Neural progenitor cell (in vitro differentiated cells): ENCODE results near the gene KLHL29. TPM values are rescaled to one million over a fixed set of nuclear protein-coding genes. Genes with fewer than 3 reads are reported as not detected.
"Not testable (repeated sequence)": the region's sequence is repeated elsewhere in the genome, so short reads cannot be mapped to it uniquely, and the experiment has no call there.

ENCODE experiments used
- DNase-seq: peaks from one replicate; pipeline ENCODE4 v3.0.0-alpha.2; 2016; ENCODE audit warnings: low spot score
- H2AFZ ChIP-seq: fragments of 200-600 bp; sonication (generic); replicated peaks from 2 replicates; pipeline ENCODE4 v1.6.1; 2016; ENCODE audit warnings: antibody characterized with exemption
- H3F3A ChIP-seq: fragments of 200-600 bp; sonication (generic); 2 replicates; pipeline ENCODE4 v1.6.1; 2016; ENCODE audit warnings: antibody characterized with exemption, low read depth
- H3K27ac ChIP-seq: fragments of 200-600 bp; sonication (generic); 2 replicates; pipeline ENCODE4 v1.5.1; 2016; ENCODE audit warnings: mild to moderate bottlenecking
- H3K27me3 ChIP-seq: fragments of 200-600 bp; sonication (generic); 2 replicates; pipeline ENCODE4 v1.6.1; 2016; ENCODE audit warnings: mild to moderate bottlenecking, moderate library complexity
- H3K36me3 ChIP-seq: fragments of 200-600 bp; sonication (generic); 2 replicates; pipeline ENCODE4 v1.5.1; 2016
- H3K4me1 ChIP-seq: fragments of 200-600 bp; sonication (generic); 2 replicates; pipeline ENCODE4 v1.6.1; 2016; ENCODE audit warnings: mixed run types
- H3K4me2 ChIP-seq: fragments of 200-600 bp; sonication (generic); 2 replicates; pipeline ENCODE4 v1.6.1; 2016
- H3K4me3 ChIP-seq: fragments of 200-600 bp; sonication (generic); 2 replicates; pipeline ENCODE4 v1.5.1; 2016
- H3K79me2 ChIP-seq: fragments of 200-600 bp; sonication (generic); 2 replicates; pipeline ENCODE4 v1.6.1; 2016; ENCODE audit warnings: low read depth
- H3K9ac ChIP-seq: fragments of 200-600 bp; sonication (generic); 2 replicates; pipeline ENCODE4 v1.6.1; 2016
- H3K9me3 ChIP-seq: fragments of 200-600 bp; sonication (generic); 2 replicates; pipeline ENCODE4 v1.5.1; 2016; ENCODE audit warnings: low read depth
- H4K20me1 ChIP-seq: fragments of 200-600 bp; sonication (generic); 2 replicates; pipeline ENCODE4 v1.6.1; 2016; ENCODE audit warnings: low read depth
- H3K27ac Mint-ChIP-seq: 3 replicates; pipeline ENCODE4 v1.8.0; 2021; ENCODE audit warnings: mixed read lengths
- H3K27me3 Mint-ChIP-seq: 2 replicates; pipeline ENCODE4 v1.8.0; 2022; ENCODE audit warnings: low read depth, mild to moderate bottlenecking, inconsistent platforms, moderate library complexity, mixed read lengths; ENCODE audit not compliant: insufficient read depth
- H3K36me3 Mint-ChIP-seq: 3 replicates; pipeline ENCODE4 v1.8.0; 2021; ENCODE audit warnings: mixed read lengths
- H3K4me1 Mint-ChIP-seq: 3 replicates; pipeline ENCODE4 v1.8.0; 2021; ENCODE audit warnings: mixed read lengths
- H3K4me3 Mint-ChIP-seq: 3 replicates; pipeline ENCODE4 v1.8.0; 2021; ENCODE audit warnings: mild to moderate bottlenecking, moderate library complexity, mixed read lengths
- H3K9me3 Mint-ChIP-seq: 3 replicates; pipeline ENCODE4 v1.8.0; 2020; ENCODE audit warnings: mixed read lengths
- CTCF ChIP-seq: fragments of 200-600 bp; sonication (generic); IDR thresholded peaks from 2 replicates; pipeline ENCODE4 v1.5.1; 2017; ENCODE audit warnings: antibody characterized with exemption, mild to moderate bottlenecking
- EZH2 ChIP-seq: fragments of 200-600 bp; sonication (generic); IDR thresholded peaks from 2 replicates; pipeline ENCODE4 v1.6.1; 2017; ENCODE audit warnings: antibody characterized with exemption, mild to moderate bottlenecking, moderate library complexity
- EZH2phosphoT487 ChIP-seq: fragments of 200-600 bp; sonication (generic); IDR thresholded peaks from 2 replicates; pipeline ENCODE4 v1.6.1; 2017; ENCODE audit warnings: antibody characterized with exemption
- total RNA-seq: library from RNA; depleted of rRNA; stranded (reverse); fragments of >200 nt; gene quantifications from 2 replicates; pipeline ENCODE4 v1.2.3, GENCODE V29; 2015; ENCODE audit warnings: low replicate concordance

The KLHL29 gene
- total RNA-seq, 1 donor from 2014 or later: 1.6 TPM

DNA sequence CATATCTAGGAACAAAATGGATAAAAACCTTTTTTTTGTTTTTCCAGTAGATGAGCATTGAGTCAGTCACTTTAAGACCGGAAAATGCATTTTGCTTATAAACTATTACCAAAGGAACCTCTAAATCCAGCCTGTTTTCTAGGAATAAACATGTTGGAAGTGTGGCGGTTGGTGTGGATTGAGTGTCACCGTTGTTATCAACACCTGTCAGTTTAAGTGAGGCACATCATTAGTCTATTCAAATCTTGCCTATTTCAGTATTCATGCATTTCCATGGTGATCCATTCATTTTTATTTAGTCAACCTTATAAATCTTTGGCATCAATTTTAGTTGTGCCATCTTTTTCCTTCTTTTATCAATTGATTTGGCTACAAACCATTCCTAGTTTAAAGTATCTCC, 3.3 kb downstream of the KLHL29 start:
- Histone ChIP-seq H2AFZ (no peak overlapping the region), H3K27me3 (peaks cover 69% of the 10 kb centered on the region), H3K27ac (no peak overlapping the region), H3F3A (peaks cover 8% of the 10 kb centered on the region), H3K9ac (no peak overlapping the region), H3K4me1 (peaks cover 3% of the 10 kb centered on the region), H3K4me3 (no peak overlapping the region), H4K20me1 (peaks cover 20% of the 10 kb centered on the region), H3K79me2 (no peaks in the 10 kb centered on the region), H3K9me3 (no peaks in the 10 kb centered on the region), H3K36me3 (no peaks in the 10 kb centered on the region), H3K4me2 (no peak overlapping the region)
- DNase-seq: no peak
- TF ChIP-seq EZH2phosphoT487: no peak
- TF ChIP-seq EZH2: no peak
- no peak for TF ChIP-seq CTCF
- Mint-ChIP-seq H3K4me1 (peaks cover 24% of the 10 kb centered on the region), H3K27ac (no peak overlapping the region), H3K36me3 (no peaks in the 10 kb centered on the region), H3K27me3 (peaks cover 6% of the 10 kb centered on the region), H3K4me3 (peak overlapping the region; percentile 10), H3K9me3 (no peaks in the 10 kb centered on the region)

- Mint-ChIP-seq H3K27me3 (peaks cover 6% of the 10 kb centered on the region), H3K27ac (no peak overlapping the region), H3K4me3 (peak overlapping the region; percentile 10), H3K36me3 (no peaks in the 10 kb centered on the region), H3K9me3 (no peaks in the 10 kb centered on the region), H3K4me1 (peaks cover 25% of the 10 kb centered on the region)
- no peak for DNase-seq
- TF ChIP-seq EZH2phosphoT487 (no peak), CTCF (no peak), EZH2 (no peak)
- H3K9ac ChIP-seq: no peak overlapping the region
- H2AFZ ChIP-seq: no peak overlapping the region
- no peak overlapping the region for H3K4me3 ChIP-seq
- peaks cover 7% of the 10 kb centered on the region for H3F3A ChIP-seq
- H3K9me3 ChIP-seq: no peaks in the 10 kb centered on the region
- H3K4me1 ChIP-seq: peaks cover 6% of the 10 kb centered on the region
- peaks cover 62% of the 10 kb centered on the region for H3K27me3 ChIP-seq
- H4K20me1 ChIP-seq: peaks cover 20% of the 10 kb centered on the region
- H3K36me3 ChIP-seq: no peaks in the 10 kb centered on the region
- no peaks in the 10 kb centered on the region for H3K79me2 ChIP-seq
- H3K27ac ChIP-seq: no peak overlapping the region
- no peak overlapping the region for H3K4me2 ChIP-seq
These were observed 4.0 kb downstream of the KLHL29 start for GRCh38 chr2:23388756-23389514.

GRCh38 chr2:23390152-23390551, 5.2 kb downstream of the KLHL29 start:
- no peak overlapping the region for H3K9ac ChIP-seq
- H3F3A ChIP-seq: no peaks in the 10 kb centered on the region
- H3K4me3 Mint-ChIP-seq: no peak overlapping the region
- H2AFZ ChIP-seq: no peak overlapping the region
- no peaks in the 10 kb centered on the region for H3K36me3 ChIP-seq
- peaks cover 2% of the 10 kb centered on the region for H3K27me3 Mint-ChIP-seq
- no peaks in the 10 kb centered on the region for H3K79me2 ChIP-seq
- H3K9me3 ChIP-seq: no peaks in the 10 kb centered on the region
- peaks cover 7% of the 10 kb centered on the region for H3K4me1 ChIP-seq
- H4K20me1 ChIP-seq: peaks cover 20% of the 10 kb centered on the region
- H3K27ac ChIP-seq: no peak overlapping the region
- no peak for DNase-seq
- no peaks in the 10 kb centered on the region for H3K36me3 Mint-ChIP-seq
- H3K9me3 Mint-ChIP-seq: no peaks in the 10 kb centered on the region
- H3K4me2 ChIP-seq: no peak overlapping the region
- no peak overlapping the region for H3K4me3 ChIP-seq
- peaks cover 25% of the 10 kb centered on the region for H3K4me1 Mint-ChIP-seq
- H3K27ac Mint-ChIP-seq: no peak overlapping the region
- H3K27me3 ChIP-seq: peaks cover 52% of the 10 kb centered on the region
- TF ChIP-seq EZH2phosphoT487: no peak
- no peak for TF ChIP-seq CTCF
- TF ChIP-seq EZH2: no peak

GRCh38 chr2:23391237-23391736, 6.3 kb downstream of the KLHL29 start:
- not testable (repeated sequence) for H3K27me3 Mint-ChIP-seq, H3F3A ChIP-seq, H3K9me3 ChIP-seq, H3K4me3 ChIP-seq, H3K79me2 ChIP-seq, H3K9me3 Mint-ChIP-seq, H3K4me2 ChIP-seq, H3K27ac ChIP-seq, H3K9ac ChIP-seq, H3K27ac Mint-ChIP-seq, H3K36me3 Mint-ChIP-seq, H3K4me3 Mint-ChIP-seq, H2AFZ ChIP-seq, H3K4me1 ChIP-seq, H3K36me3 ChIP-seq, DNase-seq
- H3K4me1 Mint-ChIP-seq: peaks cover 23% of the 10 kb centered on the region
- Histone ChIP-seq H4K20me1 (peaks cover 15% of the 10 kb centered on the region), H3K27me3 (peaks cover 42% of the 10 kb centered on the region)
